ENCODE measurements around the gene PSMG4.

The PSMG4 gene

DNA sequence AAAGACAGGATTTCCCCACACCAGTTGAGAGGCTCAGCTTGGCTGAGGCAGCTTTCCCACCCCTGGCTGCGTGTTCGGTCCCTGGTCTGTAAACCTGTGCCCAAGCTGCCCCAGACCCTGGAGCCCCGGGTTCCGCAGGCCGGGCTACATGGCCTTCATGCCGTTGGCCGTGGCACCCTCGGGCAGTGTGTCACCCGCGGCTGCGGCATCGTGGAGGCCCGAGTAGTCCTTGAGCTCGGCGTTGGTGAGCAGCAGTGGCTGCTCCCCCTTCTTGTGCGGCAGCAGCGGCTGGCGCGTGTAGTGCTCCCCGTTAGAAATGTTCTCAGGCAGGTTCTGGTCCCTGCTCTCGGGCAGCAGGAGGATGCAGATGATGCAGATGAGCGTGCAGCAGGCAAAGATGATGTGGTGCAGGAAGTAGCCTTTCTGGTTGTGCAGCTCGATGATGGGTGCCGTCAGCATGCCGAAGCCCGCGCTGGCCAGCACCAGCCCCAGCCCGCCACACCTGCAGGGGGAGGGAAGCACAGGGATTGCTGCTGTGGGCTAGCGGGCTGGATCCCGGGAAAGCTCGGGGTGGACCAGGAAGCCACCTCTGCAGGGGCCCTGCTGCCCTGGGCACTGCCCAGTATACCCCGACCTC lies 14.3 kb downstream of the PSMG4 start:
- Histone ChIP-seq H3K27ac (ENCODE audit: low read depth in 2 of 2, low read length in 2 of 2) (no peak overlapping the region), H3K4me1 (ENCODE audit: control insufficient read depth in 2 of 2, insufficient read depth in 2 of 2, low read length in 2 of 2) (peaks cover 12 to 15% of the 10 kb centered on the region in 2 donors), H3K27me3 (ENCODE audit: control insufficient read depth in 2 of 2, insufficient read depth in 2 of 2, low read length in 2 of 2) (no peaks in the 10 kb centered on the region), H3K9me3 (ENCODE audit: control insufficient read depth in 2 of 2, low read length in 2 of 2) (no peaks in the 10 kb centered on the region), H3K36me3 (ENCODE audit: control insufficient read depth in 2 of 2, insufficient read depth in 2 of 2, low read length in 2 of 2) (peaks cover 61 to 65% of the 10 kb centered on the region in 2 donors), H3K9ac (ENCODE audit: low read depth in 1 of 2, low read length in 2 of 2) (no peak overlapping the region), H3K4me3 (ENCODE audit: low read length in 2 of 2) (no peak overlapping the region)

DNA sequence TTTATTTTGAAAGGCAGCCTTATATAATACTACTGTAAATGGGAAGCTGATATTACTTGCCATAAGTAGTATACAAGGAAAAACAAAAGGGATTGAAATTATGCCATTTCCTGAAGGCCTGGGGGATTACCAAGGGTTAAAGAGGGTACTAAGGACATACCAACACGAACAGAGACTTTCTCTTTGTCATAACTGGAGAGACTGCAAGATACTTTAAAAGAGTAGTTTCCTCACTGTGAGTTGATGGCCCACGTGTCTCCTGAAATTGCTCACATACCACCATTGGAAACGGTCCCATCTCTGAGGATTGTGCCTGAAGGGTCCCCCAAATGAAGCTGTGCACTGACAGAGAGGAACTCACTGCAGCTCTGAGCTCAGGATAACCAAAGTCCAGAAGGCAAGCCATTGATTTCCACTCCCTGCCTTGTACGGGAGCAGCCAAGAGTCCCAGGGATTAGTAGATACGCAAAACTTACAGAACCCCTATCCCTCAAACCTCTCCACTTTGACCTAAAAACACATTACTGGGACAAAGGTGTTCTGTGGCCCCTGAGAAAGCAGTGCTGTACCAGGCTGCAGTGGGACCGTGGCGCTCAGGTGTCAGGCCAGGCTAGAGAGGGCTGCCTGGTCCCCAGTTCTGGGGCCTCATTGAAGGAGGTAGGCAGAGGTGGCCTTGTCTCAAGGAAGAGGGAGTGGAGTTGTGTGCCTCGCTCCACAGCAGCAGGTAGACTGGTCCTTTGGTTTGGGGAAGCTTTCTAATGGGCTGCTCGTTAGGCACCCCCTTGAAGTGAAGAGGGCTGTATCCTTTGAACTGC lies 15.2 kb downstream of the PSMG4 start:
- Histone ChIP-seq H3K4me1 (ENCODE audit: control insufficient read depth in 2 of 2, insufficient read depth in 2 of 2, low read length in 2 of 2) (peaks cover 12 to 15% of the 10 kb centered on the region in 2 donors), H3K27ac (ENCODE audit: low read depth in 2 of 2, low read length in 2 of 2) (no peak overlapping the region), H3K9me3 (ENCODE audit: control insufficient read depth in 2 of 2, low read length in 2 of 2) (no peaks in the 10 kb centered on the region), H3K27me3 (ENCODE audit: control insufficient read depth in 2 of 2, insufficient read depth in 2 of 2, low read length in 2 of 2) (no peaks in the 10 kb centered on the region), H3K9ac (ENCODE audit: low read depth in 1 of 2, low read length in 2 of 2) (no peak overlapping the region), H3K36me3 (ENCODE audit: control insufficient read depth in 2 of 2, insufficient read depth in 2 of 2, low read length in 2 of 2) (peaks cover 59 to 66% of the 10 kb centered on the region in 2 donors), H3K4me3 (ENCODE audit: low read length in 2 of 2) (no peak overlapping the region)

DNA sequence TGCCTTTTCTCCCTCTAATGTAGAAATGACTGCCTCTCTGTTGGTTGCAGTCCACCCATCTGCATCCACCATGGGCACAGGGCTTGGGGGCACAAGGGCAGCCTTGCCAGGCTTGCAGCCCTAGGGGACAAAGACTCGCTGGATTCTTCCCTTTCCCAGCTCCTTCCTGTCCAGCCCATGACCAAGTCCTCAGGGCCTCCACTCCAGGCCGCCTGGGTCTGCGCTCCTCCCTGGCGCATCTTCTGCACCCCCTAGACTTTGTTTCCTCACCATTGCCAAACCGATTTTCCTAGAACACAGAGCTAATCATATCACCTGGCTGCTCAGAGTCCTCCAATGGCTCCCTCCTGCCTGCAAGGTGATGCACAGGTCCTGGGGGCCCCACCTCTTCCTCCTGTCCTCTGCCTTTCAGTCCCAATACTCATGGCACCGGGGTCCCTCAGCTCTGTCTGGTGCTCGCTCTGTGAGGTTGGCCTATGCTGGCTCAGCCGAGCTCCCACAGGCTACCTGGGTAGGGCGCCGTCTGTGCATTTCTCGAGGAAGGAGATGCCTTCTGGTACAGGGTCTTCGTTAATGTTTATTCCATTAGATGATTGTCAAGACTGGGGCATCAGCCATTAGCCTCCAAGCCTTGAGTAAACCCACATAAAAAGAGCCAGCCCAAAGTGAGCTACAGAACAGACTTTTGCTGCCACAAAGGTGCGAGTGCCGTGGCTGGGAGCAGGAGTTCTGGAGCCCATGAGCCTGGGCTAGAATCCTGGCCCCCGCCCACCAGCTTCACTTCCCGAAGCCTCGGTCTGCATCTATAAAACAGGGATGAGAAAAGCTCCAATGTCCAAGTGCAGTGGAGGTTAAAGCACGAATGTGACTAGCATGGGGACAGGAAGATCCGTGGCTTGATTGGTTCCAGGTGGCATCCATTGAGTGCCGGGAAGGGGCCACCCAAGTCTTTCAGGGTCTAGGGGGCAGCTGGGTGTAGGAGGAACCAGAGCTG lies 17.7 kb downstream of the PSMG4 start:
- Histone ChIP-seq H3K9me3 (ENCODE audit: control insufficient read depth in 2 of 2, low read length in 2 of 2) (no peaks in the 10 kb centered on the region), H3K9ac (ENCODE audit: low read depth in 1 of 2, low read length in 2 of 2) (no peak overlapping the region), H3K4me1 (ENCODE audit: control insufficient read depth in 2 of 2, insufficient read depth in 2 of 2, low read length in 2 of 2) (peaks cover 0 to under 1% of the 10 kb centered on the region in 2 donors), H3K27me3 (ENCODE audit: control insufficient read depth in 2 of 2, insufficient read depth in 2 of 2, low read length in 2 of 2) (no peaks in the 10 kb centered on the region), H3K36me3 (ENCODE audit: control insufficient read depth in 2 of 2, insufficient read depth in 2 of 2, low read length in 2 of 2) (peaks cover 43 to 49% of the 10 kb centered on the region in 2 donors), H3K4me3 (ENCODE audit: low read length in 2 of 2) (no peak overlapping the region), H3K27ac (ENCODE audit: low read depth in 2 of 2, low read length in 2 of 2) (no peak overlapping the region)

DNA sequence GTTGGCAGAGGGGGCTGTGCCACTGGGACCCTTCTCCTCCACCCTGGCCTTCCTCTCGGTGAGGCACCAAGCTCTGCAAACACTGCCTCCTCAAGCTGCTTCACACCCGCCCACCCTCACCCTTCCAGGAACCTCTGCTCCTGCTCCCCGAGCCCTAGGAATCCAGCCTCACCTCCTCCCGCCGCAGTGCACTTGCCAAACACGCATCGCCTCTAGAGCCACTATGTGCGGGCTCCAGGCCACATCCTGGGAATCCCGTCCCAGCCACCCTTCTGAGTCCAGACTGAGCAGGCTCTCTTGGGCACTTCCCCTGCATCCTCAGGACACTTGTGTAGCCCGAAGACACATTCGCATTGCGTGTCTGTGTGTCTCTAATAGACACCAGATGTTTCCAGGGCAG lies 18.5 kb downstream of the PSMG4 start:
- H3K4me3 ChIP-seq (ENCODE audit: low read length in 2 of 2): no peak overlapping the region
- H3K36me3 ChIP-seq (ENCODE audit: control insufficient read depth in 2 of 2, insufficient read depth in 2 of 2, low read length in 2 of 2): peaks cover 39 to 47% of the 10 kb centered on the region in 2 donors
- H3K4me1 ChIP-seq (ENCODE audit: control insufficient read depth in 2 of 2, insufficient read depth in 2 of 2, low read length in 2 of 2): no peaks in the 10 kb centered on the region
- H3K27ac ChIP-seq (ENCODE audit: low read depth in 2 of 2, low read length in 2 of 2): no peak overlapping the region
- no peak overlapping the region for H3K9ac ChIP-seq (ENCODE audit: low read depth in 1 of 2, low read length in 2 of 2)
- no peaks in the 10 kb centered on the region for H3K9me3 ChIP-seq (ENCODE audit: control insufficient read depth in 2 of 2, low read length in 2 of 2)
- no peaks in the 10 kb centered on the region for H3K27me3 ChIP-seq (ENCODE audit: control insufficient read depth in 2 of 2, insufficient read depth in 2 of 2, low read length in 2 of 2)

DNA sequence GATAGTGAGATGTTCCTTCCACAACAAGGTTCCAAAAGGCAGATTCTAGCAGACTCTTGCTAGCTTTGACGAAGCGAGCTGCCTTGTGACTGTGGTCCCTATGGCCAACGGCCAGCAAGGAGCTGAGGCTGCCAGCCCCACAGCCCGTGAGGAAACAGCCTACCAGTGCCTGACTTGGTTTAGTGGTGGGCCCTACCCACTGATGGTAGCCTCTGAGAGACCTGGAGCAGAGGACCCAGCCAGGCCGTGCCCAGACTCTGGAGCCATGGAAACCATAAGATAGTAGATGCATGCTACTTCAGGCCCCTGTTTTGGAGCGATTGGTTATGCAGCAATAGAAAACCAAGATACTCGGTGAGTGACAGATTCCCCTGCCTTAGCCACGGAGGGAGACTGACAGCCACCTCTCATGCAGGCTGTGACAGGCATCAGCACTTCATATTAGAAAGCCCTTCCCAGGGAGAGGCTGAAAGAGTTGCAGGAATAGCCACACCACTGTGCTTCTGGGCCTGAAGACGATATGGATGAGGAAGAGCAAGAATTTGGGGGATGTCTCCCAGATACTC lies 19.2 kb downstream of the PSMG4 start:
- no peaks in the 10 kb centered on the region for H3K9me3 ChIP-seq (ENCODE audit: control insufficient read depth in 2 of 2, low read length in 2 of 2)
- H3K9ac ChIP-seq (ENCODE audit: low read depth in 1 of 2, low read length in 2 of 2): no peak overlapping the region

DNA sequence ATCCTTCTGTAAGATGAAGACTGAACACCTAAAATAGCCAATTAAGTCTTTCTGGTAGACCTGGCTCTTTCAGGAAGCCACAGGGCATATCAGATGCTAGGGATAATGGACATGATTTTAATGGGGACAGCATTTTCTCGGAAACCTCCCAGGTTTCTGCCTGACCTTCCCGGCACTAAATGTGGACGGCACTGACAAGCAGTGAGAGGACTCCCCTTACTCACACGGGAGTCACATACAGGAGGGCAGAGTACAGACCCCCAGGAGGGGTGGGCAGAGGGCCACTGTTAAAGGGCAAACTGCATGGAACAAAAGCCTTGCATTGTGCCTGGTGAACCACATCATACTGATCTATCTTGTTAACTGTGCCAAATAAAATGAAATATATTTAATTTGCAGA lies 19.9 kb downstream of the PSMG4 start:
- H3K4me1 ChIP-seq (ENCODE audit: control insufficient read depth in 2 of 2, insufficient read depth in 2 of 2, low read length in 2 of 2): no peaks in the 10 kb centered on the region
- H3K9me3 ChIP-seq (ENCODE audit: control insufficient read depth in 2 of 2, low read length in 2 of 2): no peaks in the 10 kb centered on the region
- H3K36me3 ChIP-seq (ENCODE audit: control insufficient read depth in 2 of 2, insufficient read depth in 2 of 2, low read length in 2 of 2): peaks cover 36 to 39% of the 10 kb centered on the region in 2 donors
- no peaks in the 10 kb centered on the region for H3K27me3 ChIP-seq (ENCODE audit: control insufficient read depth in 2 of 2, insufficient read depth in 2 of 2, low read length in 2 of 2)
- no peak overlapping the region for H3K9ac ChIP-seq (ENCODE audit: low read depth in 1 of 2, low read length in 2 of 2)
- H3K4me3 ChIP-seq (ENCODE audit: low read length in 2 of 2): no peak overlapping the region
- H3K27ac ChIP-seq (ENCODE audit: low read depth in 2 of 2, low read length in 2 of 2): no peak overlapping the region

More for the DNA sequence above, 19.2 kb downstream of the PSMG4 start:
- no peak overlapping the region for H3K4me3 ChIP-seq (ENCODE audit: low read length in 2 of 2)
- peaks cover 40 to 46% of the 10 kb centered on the region in 2 donors for H3K36me3 ChIP-seq (ENCODE audit: control insufficient read depth in 2 of 2, insufficient read depth in 2 of 2, low read length in 2 of 2)
- no peaks in the 10 kb centered on the region for H3K27me3 ChIP-seq (ENCODE audit: control insufficient read depth in 2 of 2, insufficient read depth in 2 of 2, low read length in 2 of 2)
- no peaks in the 10 kb centered on the region for H3K4me1 ChIP-seq (ENCODE audit: control insufficient read depth in 2 of 2, insufficient read depth in 2 of 2, low read length in 2 of 2)
- no peak overlapping the region for H3K27ac ChIP-seq (ENCODE audit: low read depth in 2 of 2, low read length in 2 of 2)

DNA sequence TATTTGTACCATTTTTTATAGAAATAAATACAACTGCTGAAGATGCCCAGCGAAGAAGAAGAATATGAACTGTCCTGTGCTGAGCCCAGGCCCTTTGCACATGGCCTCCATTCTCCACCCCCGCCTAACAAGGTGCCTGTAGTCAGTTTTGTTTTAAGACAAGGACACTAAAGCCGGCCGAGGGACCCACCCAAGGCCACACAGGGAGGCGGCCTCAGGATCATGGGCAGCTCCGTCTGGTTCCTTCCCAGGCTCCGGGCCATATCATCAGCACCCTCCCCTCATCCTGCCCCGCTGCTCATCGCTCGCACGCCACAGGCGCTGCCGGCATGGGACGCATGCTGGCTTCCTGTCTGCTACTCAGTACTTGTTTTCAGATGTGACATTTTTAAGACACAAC lies 21.3 kb downstream of the PSMG4 start:
- Histone ChIP-seq H3K27ac (ENCODE audit: low read depth in 2 of 2, low read length in 2 of 2) (no peak overlapping the region), H3K4me1 (ENCODE audit: control insufficient read depth in 2 of 2, insufficient read depth in 2 of 2, low read length in 2 of 2) (no peaks in the 10 kb centered on the region), H3K9ac (ENCODE audit: low read depth in 1 of 2, low read length in 2 of 2) (no peak overlapping the region), H3K36me3 (ENCODE audit: control insufficient read depth in 2 of 2, insufficient read depth in 2 of 2, low read length in 2 of 2) (peaks cover 39 to 45% of the 10 kb centered on the region in 2 donors), H3K4me3 (ENCODE audit: low read length in 2 of 2) (no peak overlapping the region), H3K9me3 (ENCODE audit: control insufficient read depth in 2 of 2, low read length in 2 of 2) (no peaks in the 10 kb centered on the region), H3K27me3 (ENCODE audit: control insufficient read depth in 2 of 2, insufficient read depth in 2 of 2, low read length in 2 of 2) (no peaks in the 10 kb centered on the region)

DNA sequence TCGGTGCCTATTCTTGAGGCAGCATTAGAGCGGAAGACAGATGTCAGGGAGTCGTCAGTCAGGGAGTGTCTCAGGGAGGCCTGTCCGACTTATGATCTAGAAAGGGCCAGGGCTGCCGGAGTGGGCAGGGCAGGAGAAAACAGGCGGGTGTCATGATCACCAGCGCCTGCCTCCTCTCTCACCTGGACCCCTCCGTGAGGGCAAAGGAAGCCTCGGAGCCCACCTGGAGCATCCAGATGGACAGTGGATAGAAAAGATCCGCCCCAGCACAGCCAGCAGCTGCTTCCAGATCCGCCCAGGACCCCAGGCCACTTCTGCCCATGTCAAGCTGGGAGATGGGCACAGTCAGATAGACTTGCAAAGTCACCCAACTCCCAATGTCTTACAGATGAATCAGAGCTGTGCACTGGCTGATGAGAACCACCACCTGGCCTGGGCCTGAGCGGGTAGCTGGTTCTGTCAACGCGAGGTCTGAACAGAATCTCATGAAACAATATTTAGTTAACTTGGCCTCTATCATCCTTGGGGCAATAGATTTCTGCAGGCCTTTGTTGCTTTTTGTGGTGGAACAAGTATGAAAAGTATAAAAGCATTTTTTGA lies 22.2 kb downstream of the PSMG4 start:
- no peaks in the 10 kb centered on the region for H3K27me3 ChIP-seq (ENCODE audit: control insufficient read depth in 2 of 2, insufficient read depth in 2 of 2, low read length in 2 of 2)
- no peaks in the 10 kb centered on the region for H3K4me1 ChIP-seq (ENCODE audit: control insufficient read depth in 2 of 2, insufficient read depth in 2 of 2, low read length in 2 of 2)
- no peak overlapping the region for H3K9ac ChIP-seq (ENCODE audit: low read depth in 1 of 2, low read length in 2 of 2)
- peaks cover 43 to 50% of the 10 kb centered on the region in 2 donors for H3K36me3 ChIP-seq (ENCODE audit: control insufficient read depth in 2 of 2, insufficient read depth in 2 of 2, low read length in 2 of 2)
- H3K9me3 ChIP-seq (ENCODE audit: control insufficient read depth in 2 of 2, low read length in 2 of 2): no peaks in the 10 kb centered on the region
- H3K4me3 ChIP-seq (ENCODE audit: low read length in 2 of 2): no peak overlapping the region
- H3K27ac ChIP-seq (ENCODE audit: low read depth in 2 of 2, low read length in 2 of 2): no peak overlapping the region

DNA sequence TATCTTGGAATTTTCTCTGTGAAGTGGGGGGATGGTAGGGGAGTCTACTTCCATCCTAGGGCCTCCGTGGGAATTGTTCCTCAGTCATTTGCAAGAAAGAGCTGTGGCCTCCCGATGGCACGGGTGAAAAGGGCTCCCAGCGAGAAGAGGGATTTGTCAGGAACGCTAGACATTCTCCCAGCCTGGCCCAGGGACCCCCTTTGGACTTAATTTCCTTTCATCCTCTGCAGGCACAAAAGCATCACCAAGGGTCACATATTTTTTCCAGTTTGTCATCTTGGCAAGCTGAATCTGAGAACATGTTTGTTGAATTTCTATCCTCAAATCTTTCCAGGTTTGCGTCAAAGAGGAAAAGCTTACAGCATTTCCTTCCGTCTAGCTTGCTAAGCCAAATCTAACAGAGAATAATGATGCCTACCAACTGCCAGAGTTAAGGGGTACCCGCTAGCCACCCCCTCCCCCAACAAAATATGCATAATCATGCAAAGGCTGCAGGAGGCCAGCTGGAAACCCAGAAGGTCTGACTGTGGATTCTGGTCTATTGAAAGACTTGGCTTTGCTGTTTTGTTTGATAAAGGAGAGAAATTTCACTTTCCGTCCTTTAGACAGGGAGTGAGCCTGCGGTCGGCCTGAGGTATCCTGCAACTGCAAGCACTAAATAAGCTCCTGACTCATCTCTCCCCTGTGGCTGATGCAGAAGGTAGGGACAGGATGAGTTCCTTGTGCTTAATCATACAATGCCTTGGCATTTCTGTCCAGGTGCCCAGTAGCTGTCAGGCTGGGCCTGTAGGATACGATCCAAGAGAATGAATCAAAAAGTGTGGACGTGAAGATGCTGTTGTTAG lies 23.1 kb downstream of the PSMG4 start:
- Histone ChIP-seq H3K36me3 (ENCODE audit: control insufficient read depth in 2 of 2, insufficient read depth in 2 of 2, low read length in 2 of 2) (peaks cover 42 to 44% of the 10 kb centered on the region in 2 donors), H3K27me3 (ENCODE audit: control insufficient read depth in 2 of 2, insufficient read depth in 2 of 2, low read length in 2 of 2) (no peaks in the 10 kb centered on the region), H3K9ac (ENCODE audit: low read depth in 1 of 2, low read length in 2 of 2) (no peak overlapping the region), H3K27ac (ENCODE audit: low read depth in 2 of 2, low read length in 2 of 2) (no peak overlapping the region), H3K9me3 (ENCODE audit: control insufficient read depth in 2 of 2, low read length in 2 of 2) (no peaks in the 10 kb centered on the region), H3K4me1 (ENCODE audit: control insufficient read depth in 2 of 2, insufficient read depth in 2 of 2, low read length in 2 of 2) (no peaks in the 10 kb centered on the region), H3K4me3 (ENCODE audit: low read length in 2 of 2) (no peak overlapping the region)
